H1 (cell line): ENCODE data around the gene JAKMIP1.

Experiments
- CBX8 ChIP-seq: fragments of 300-800, 300-1000 bp; sonication (generic); IDR thresholded peaks from 2 replicates; pipeline ENCODE4 v1.7.1; 2016; ENCODE audit warnings: low read depth, low read length, borderline replicate concordance
- GTF2F1 ChIP-seq: IDR thresholded peaks from 2 replicates; pipeline ENCODE4 v1.6.1; 2012; ENCODE audit warnings: low read depth, low read length, improper control_type of control experiment, borderline replicate concordance
- NRF1 ChIP-seq: IDR thresholded peaks from 2 replicates; pipeline ENCODE4 v1.6.1; 2011; ENCODE audit warnings: mild to moderate bottlenecking, low read depth, low read length, improper control_type of control experiment
- RBBP5 ChIP-seq: IDR thresholded peaks from 2 replicates; pipeline ENCODE4 v1.7.1; 2012; ENCODE audit warnings: low read depth, mild to moderate bottlenecking, inconsistent platforms, low read length, moderate library complexity, borderline replicate concordance
- SP1 ChIP-seq: IDR thresholded peaks from 2 replicates; pipeline ENCODE4 v1.6.1; 2011; ENCODE audit warnings: low read depth, low read length
- YY1 ChIP-seq: IDR thresholded peaks from 2 replicates; pipeline ENCODE4 v1.6.1; 2011; ENCODE audit warnings: low read depth, mild to moderate bottlenecking, low read length
- TF ChIP-seq, protein P1 (sequence below), 3 experiments: IDR thresholded peaks; 1 replicate in 2 of 3; 2 replicates in 1 of 3; pipeline versions ENCODE4 v1.5.1 to v1.6.1; 2011; ENCODE audit warnings: low read length in 3 of 3, mild to moderate bottlenecking in 3 of 3, inconsistent platforms in 2 of 3, low read depth in 1 of 3, moderate library complexity in 1 of 3; ENCODE audit not compliant: insufficient read depth in 1 of 3; ENCODE audit errors: control extremely low read depth in 1 of 3

DNA sequence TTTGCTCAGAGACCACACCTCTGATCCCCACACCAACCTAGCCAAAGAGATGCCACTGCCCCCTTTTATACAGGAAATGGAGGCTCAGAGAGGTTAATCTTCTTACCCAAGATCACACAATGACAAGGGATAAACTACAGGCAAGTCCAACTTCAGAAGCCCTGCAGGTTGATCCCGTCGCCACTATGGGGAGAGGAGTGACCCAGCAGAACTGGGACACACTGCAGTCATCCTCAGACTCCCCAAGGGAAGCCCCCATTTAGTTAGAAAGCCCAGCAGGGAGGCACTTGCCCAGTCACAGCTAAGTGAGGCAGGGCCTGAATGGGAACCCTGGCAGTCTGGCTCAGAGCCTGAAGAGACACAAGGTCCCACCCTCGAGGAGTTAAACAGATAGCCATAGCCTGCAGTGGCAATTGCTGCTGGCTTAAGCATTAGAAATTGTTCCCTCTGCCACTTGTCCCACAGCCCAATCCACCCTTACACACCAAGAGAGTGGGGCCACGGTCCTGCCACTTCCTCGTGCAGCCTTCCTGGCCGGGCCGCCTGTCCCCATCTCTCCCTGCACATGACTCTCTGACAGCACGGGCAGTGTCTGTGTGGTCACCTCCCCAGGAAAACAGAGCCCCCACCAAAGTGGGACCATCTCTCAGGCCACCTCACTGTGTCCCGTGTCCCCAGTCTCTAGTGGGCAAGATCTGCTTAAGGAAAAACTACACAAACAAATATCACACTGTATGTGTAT is 2.7 kb downstream of the JAKMIP1 start:
- TF ChIP-seq GTF2F1 (no peak), YY1 (no peak), SP1 (no peak), CBX8 (no peak), RBBP5 (no peak), NRF1 (no peak)
- TF ChIP-seq, protein P1, sequence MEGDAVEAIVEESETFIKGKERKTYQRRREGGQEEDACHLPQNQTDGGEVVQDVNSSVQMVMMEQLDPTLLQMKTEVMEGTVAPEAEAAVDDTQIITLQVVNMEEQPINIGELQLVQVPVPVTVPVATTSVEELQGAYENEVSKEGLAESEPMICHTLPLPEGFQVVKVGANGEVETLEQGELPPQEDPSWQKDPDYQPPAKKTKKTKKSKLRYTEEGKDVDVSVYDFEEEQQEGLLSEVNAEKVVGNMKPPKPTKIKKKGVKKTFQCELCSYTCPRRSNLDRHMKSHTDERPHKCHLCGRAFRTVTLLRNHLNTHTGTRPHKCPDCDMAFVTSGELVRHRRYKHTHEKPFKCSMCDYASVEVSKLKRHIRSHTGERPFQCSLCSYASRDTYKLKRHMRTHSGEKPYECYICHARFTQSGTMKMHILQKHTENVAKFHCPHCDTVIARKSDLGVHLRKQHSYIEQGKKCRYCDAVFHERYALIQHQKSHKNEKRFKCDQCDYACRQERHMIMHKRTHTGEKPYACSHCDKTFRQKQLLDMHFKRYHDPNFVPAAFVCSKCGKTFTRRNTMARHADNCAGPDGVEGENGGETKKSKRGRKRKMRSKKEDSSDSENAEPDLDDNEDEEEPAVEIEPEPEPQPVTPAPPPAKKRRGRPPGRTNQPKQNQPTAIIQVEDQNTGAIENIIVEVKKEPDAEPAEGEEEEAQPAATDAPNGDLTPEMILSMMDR (IDR thresholded peaks at IDR 0.05; ENCODE audit: control extremely low read depth in 1 of 3, insufficient read depth in 1 of 3, low read depth in 1 of 3, low read length in 3 of 3): no peak
